SK-N-MC (cell line): ENCODE measurements around the gene FERD3L.

Experiments used
- EZH2 ChIP-seq: fragments of 200-600 bp; sonication (generic); IDR thresholded peaks from one replicate; pipeline ENCODE4 v1.6.1; 2017; ENCODE audit warnings: antibody characterized with exemption
- POLR2AphosphoS5 ChIP-seq: IDR thresholded peaks from 2 replicates; pipeline ENCODE4 v1.6.1; 2012; ENCODE audit warnings: mild to moderate bottlenecking, low read depth, low read length, borderline replicate concordance

- no peak for TF ChIP-seq EZH2
- no peak for TF ChIP-seq POLR2AphosphoS5
Measured at GRCh38 chr7:19181634-19182033, 36.4 kb upstream of the FERD3L start.
